ENCODE data around the gene CTU2.

GRCh38 chr16:88710556-88710955, 4.3 kb downstream of the CTU2 start:
- TF ChIP-seq CTCF (IDR thresholded peaks at IDR 0.05) (no peak), POLR2A (IDR thresholded peaks at IDR 0.05) (no peak)

All from thyroid gland (tissue), 4 donors.